GM12891 (cell line): ENCODE results near the gene LEUTX.

Experiments
- DNase-seq: peaks from one replicate; pipeline ENCODE4 v3.0.0; 2011; ENCODE audit warnings: low spot score; ENCODE audit not compliant: insufficient read length
- FAIRE-seq: peaks from 2 replicates; lab custom pipeline; 2011; peaks lifted over from hg19 to GRCh38; lab: Jason Lieb, UNC
- PAX5 ChIP-seq: IDR thresholded peaks from 2 replicates; pipeline ENCODE4 v1.6.1; 2011; ENCODE audit warnings: low read length, moderate library complexity, mild to moderate bottlenecking; ENCODE audit not compliant: insufficient read depth, severe bottlenecking
- POLR2A ChIP-seq: IDR thresholded peaks from 2 replicates; pipeline ENCODE4 v1.6.1; 2011; ENCODE audit warnings: low read depth, low read length, control low read depth
- POLR2AphosphoS5 ChIP-seq: IDR thresholded peaks from 2 replicates; pipeline ENCODE4 v1.6.1; 2011; ENCODE audit warnings: low read depth, low read length, control low read depth
- POU2F2 ChIP-seq: IDR thresholded peaks from 2 replicates; pipeline ENCODE4 v1.6.1; 2011; ENCODE audit warnings: low read depth, mild to moderate bottlenecking, control low read depth, low read length, moderate library complexity
- SPI1 ChIP-seq: IDR thresholded peaks from 2 replicates; pipeline ENCODE4 v1.6.1; 2011; ENCODE audit warnings: low read depth, low read length, control low read depth
- TAF1 ChIP-seq: IDR thresholded peaks from 2 replicates; pipeline ENCODE4 v1.6.1; 2011; ENCODE audit warnings: low read depth, low read length, control low read depth

Gene LEUTX

DNA sequence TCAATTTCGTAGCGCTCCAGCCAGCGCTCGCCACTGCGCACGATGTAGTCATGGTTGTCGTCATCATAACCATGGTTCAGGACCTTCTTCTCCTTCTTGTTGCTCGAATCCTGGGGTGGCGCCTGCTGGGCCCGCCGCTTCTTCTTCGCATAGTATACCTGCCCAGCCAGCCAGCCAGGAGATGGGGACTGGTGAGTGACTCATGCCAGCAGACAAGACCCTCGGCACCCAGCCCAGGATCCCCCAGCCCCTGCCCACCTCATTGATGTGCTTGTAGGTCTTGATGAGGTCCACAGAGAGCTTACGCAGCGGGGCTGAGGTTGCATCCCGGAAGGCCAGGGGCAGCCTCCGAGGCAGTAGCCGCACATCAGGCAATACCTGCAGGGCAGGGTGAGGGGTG, 51.8 kb downstream of the LEUTX start:
- FAIRE-seq (no peak), DNase-seq (no peak)
- no peak for TF ChIP-seq PAX5
- TF ChIP-seq POLR2A = no peak
- TF ChIP-seq TAF1 = no peak
- TF ChIP-seq SPI1 = no peak
- TF ChIP-seq POLR2AphosphoS5 = no peak
- no peak for TF ChIP-seq POU2F2

DNA sequence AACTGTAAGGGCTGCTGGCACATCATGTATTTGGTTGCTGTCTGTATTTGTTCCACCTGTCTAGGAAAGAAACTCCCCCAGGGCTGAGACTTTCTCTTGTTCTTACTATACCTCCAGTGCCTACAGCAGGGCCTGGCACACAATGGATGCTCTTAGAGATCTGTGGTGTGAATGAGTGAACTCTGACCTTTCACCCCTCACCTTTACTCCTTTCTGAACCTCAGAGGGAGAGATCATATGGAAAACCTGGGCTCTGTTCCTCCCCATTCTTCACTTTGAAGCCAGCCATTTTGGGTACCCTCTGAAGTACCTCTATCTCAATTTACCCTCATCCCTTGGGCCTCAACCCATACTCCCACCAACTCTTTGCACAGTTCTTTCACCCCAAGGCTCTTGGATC, 52.2 kb downstream of the LEUTX start:
- FAIRE-seq (no peak), DNase-seq (no peak)
- TF ChIP-seq POLR2A = no peak
- TF ChIP-seq SPI1 = no peak
- no peak for TF ChIP-seq TAF1
- no peak for TF ChIP-seq POLR2AphosphoS5
- no peak for TF ChIP-seq PAX5
- TF ChIP-seq POU2F2 = no peak

DNA sequence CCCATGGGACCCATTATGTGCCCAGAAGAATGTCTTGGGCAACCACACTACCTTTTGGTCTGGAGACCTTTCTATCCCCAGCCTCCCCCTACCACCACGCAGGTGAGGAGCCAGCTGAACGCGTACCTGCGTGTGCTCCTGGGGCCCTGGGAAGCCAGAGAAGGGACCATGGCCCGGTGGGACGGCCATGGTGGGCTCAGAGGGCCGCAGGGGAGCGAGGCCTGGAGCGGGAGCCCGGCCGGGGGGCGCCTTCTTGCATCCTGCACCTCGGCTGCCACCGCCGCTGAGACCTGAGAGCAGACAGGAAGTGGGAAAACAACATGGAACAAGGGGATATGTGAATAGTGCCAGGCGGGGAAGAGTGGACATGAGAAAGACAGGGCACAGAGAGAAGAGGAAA, 53.0 kb downstream of the LEUTX start:
- DNase-seq (no peak), FAIRE-seq (no peak)
- TF ChIP-seq POLR2A (no peak), PAX5 (no peak)

DNA sequence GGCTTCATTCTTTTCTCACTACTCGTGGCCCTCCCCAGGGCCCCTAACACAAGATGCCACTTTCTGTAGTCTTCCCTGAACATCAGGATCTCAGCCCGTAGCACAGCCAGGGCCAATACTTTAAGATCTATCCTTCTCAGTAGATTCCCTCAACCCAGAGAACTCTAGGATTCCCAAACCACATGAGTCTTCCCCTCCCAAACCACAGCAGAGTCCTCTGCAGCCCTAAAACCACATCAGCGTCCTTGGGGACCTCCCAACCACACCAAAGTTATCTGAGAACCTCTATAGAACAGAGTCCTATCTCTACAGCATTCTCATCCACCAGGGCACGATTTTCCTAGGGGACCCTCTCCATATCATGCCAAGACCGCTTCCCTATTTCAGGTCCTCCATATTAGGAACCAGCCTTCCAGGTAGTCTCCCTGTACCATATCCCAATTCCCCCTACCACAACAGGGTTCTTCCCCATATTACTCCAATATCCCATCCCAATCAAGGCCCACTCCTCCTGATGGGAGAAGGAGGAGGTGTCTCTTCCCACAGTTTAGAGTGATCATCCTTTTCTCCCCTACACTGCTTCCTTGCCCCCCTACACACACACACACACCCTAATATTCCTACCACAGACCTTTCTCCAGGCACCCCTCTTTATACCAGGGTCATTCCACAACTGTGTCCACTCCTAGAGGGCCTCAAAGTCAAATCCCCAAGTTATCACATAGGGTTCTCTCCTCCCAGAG, 53.9 kb downstream of the LEUTX start:
- FAIRE-seq (no peak), DNase-seq (no peak)
- TF ChIP-seq PAX5 = no peak
- TF ChIP-seq POLR2AphosphoS5 = no peak
- no peak for TF ChIP-seq POLR2A
- TF ChIP-seq TAF1 = no peak
- no peak for TF ChIP-seq POU2F2
- TF ChIP-seq SPI1 = no peak

DNA sequence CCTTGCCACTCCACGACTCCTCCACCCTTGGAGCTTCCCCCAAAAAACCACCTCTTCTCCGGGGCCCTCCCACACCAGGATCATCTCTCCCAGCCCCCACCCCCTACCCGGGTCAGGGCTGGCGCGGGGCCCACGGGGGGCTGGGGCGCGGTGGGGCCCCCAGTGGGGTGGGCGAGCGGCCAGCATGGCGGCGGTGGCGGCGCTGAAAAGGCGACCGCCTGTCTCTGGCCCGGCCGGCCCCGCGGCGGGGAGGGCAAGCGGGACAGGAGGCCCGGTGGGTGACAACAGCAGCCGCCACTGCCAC, 54.5 kb downstream of the LEUTX start:
- FAIRE-seq = no peak

DNA sequence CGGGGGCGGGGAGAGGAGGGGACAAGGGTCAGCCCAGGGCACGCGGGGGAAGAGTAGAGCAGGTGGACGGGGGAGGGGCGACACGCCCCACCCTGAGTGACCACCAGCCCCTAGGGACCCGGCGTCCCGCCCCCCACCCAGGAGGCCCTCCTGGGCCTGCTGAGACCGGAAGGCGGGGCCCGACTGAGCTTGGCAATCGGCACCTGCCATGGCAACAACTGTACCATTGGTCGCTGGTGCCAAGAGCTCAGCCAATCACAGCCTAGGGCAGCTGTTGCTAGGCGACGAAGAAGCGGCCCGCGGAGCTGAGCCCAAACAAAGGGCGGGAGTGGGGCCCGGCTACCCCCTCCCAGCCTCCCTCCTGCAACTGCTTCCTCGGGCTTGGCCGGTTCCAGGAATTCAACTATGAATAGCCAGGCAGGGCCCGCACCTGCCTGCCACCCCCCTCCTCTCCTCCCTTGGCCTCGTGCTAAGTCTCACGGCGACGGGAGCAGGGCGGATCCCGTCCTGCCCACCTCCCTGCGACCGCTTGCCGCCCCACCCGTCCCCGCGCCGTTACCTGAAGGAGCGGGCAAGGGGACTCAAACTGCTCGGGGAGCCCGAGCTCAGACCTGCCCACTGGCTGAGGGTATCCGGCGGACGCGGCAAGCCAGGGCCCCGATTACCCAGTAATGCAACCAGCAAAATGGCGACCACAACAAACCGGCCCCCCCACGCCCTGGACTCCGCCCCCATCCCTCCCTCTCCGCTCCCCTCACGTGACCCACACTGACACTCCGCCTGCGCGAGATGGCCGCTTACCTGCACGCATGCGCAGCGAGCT, 55.0 kb downstream of the LEUTX start, which contains the start of gene DYRK1B:
Gene DYRK1B, minus strand, starts transcription at position 699 of the 823 bp plus-strand sequence. CDS start 2,295 bp downstream, outside the sequence.
- peak; percentile 70 for TF ChIP-seq POLR2AphosphoS5
- TF ChIP-seq TAF1 = no peak
- TF ChIP-seq POLR2A = peak; percentile 5; the same call in 1 of the 2 replicates
- no peak for TF ChIP-seq POU2F2
- FAIRE-seq = peak; percentile 100
- DNase-seq = peak; percentile 98

More for the DNA sequence above, 54.5 kb downstream of the LEUTX start:
- TF ChIP-seq PAX5 (no peak), SPI1 (no peak), POLR2A (no peak), POU2F2 (no peak), TAF1 (no peak)
- DNase-seq = no peak

DNA sequence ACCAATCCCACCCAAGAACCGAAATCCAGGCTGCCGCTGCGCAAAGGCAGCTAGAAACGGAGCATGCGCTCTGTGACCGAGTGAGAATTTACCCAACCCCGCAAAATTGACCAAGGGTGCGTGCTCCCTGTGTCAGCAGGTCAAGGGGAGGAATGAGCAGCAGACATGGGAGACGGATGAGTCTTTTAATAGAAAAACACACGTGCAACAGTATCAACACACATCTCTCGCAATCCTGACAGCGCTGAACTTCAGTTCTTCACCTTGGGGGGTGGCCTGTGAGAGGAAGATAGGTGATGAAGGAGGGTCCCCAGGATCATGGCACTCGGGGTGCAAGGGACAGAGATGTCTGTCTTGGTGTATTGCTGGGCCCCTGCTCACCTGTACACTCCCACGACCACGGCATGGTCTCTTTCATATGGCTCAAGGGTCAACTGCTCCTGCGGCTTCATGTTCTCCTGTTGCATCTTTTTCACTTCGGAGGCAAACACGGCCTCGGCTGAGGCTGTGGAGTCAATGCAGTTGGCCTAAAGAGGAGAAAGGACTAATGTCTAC, 55.7 kb downstream of the LEUTX start:
- DNase-seq = no peak
- no peak for TF ChIP-seq PAX5
- peak; percentile 13 for FAIRE-seq
